Measurements from ENCODE around the gene ZC3HAV1L.

DNA sequence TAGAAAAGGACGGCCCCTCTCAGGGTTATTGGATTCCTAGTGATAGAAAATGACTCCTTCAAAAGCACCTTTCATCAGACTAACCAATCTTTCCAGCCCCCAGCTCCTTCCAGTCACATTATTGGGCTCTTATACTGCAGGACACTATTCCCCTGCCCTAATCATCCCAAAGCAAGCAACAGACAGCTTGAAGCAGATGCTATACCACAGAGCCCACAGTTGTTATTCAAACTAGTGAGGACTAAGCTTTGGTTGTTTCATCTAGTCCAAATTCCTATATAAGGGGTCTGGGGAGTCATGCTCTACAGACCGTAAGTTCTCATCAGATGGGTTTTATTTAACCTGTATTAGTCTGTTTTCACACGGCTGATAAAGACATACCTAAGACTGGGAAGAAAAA is 24.5 kb downstream of the ZC3HAV1L start:
- TF ChIP-seq, protein P1, sequence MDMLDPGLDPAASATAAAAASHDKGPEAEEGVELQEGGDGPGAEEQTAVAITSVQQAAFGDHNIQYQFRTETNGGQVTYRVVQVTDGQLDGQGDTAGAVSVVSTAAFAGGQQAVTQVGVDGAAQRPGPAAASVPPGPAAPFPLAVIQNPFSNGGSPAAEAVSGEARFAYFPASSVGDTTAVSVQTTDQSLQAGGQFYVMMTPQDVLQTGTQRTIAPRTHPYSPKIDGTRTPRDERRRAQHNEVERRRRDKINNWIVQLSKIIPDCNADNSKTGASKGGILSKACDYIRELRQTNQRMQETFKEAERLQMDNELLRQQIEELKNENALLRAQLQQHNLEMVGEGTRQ (IDR thresholded peaks at IDR 0.05), result no peak
- TF ChIP-seq, protein P2, sequence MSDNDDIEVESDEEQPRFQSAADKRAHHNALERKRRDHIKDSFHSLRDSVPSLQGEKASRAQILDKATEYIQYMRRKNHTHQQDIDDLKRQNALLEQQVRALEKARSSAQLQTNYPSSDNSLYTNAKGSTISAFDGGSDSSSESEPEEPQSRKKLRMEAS (IDR thresholded peaks at IDR 0.05), result no peak
- TF ChIP-seq, protein P3, sequence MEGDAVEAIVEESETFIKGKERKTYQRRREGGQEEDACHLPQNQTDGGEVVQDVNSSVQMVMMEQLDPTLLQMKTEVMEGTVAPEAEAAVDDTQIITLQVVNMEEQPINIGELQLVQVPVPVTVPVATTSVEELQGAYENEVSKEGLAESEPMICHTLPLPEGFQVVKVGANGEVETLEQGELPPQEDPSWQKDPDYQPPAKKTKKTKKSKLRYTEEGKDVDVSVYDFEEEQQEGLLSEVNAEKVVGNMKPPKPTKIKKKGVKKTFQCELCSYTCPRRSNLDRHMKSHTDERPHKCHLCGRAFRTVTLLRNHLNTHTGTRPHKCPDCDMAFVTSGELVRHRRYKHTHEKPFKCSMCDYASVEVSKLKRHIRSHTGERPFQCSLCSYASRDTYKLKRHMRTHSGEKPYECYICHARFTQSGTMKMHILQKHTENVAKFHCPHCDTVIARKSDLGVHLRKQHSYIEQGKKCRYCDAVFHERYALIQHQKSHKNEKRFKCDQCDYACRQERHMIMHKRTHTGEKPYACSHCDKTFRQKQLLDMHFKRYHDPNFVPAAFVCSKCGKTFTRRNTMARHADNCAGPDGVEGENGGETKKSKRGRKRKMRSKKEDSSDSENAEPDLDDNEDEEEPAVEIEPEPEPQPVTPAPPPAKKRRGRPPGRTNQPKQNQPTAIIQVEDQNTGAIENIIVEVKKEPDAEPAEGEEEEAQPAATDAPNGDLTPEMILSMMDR (IDR thresholded peaks at IDR 0.05), result no peak
- no peak for TF ChIP-seq NR3C1 (IDR thresholded peaks at IDR 0.05)
- TF ChIP-seq MYC (IDR thresholded peaks at IDR 0.05; ENCODE audit: borderline replicate concordance, low read length), result no peak
- TF ChIP-seq POLR2A (IDR thresholded peaks at IDR 0.05; ENCODE audit: low read length), result no peak
- no peak for TF ChIP-seq NPAS2 (CRISPR knock-in tag; IDR thresholded peaks at IDR 0.05; ENCODE audit: borderline replicate concordance)
- TF ChIP-seq, protein P4, sequence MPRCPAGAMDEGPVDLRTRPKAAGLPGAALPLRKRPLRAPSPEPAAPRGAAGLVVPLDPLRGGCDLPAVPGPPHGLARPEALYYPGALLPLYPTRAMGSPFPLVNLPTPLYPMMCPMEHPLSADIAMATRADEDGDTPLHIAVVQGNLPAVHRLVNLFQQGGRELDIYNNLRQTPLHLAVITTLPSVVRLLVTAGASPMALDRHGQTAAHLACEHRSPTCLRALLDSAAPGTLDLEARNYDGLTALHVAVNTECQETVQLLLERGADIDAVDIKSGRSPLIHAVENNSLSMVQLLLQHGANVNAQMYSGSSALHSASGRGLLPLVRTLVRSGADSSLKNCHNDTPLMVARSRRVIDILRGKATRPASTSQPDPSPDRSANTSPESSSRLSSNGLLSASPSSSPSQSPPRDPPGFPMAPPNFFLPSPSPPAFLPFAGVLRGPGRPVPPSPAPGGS (IDR thresholded peaks at IDR 0.05), result no peak
- no peak for TF ChIP-seq CEBPB (IDR thresholded peaks at IDR 0.05)
- TF ChIP-seq, protein P5, sequence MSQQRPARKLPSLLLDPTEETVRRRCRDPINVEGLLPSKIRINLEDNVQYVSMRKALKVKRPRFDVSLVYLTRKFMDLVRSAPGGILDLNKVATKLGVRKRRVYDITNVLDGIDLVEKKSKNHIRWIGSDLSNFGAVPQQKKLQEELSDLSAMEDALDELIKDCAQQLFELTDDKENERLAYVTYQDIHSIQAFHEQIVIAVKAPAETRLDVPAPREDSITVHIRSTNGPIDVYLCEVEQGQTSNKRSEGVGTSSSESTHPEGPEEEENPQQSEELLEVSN (IDR thresholded peaks at IDR 0.05; ENCODE audit: borderline replicate concordance, low read depth), result no peak
- TF ChIP-seq, protein P6, sequence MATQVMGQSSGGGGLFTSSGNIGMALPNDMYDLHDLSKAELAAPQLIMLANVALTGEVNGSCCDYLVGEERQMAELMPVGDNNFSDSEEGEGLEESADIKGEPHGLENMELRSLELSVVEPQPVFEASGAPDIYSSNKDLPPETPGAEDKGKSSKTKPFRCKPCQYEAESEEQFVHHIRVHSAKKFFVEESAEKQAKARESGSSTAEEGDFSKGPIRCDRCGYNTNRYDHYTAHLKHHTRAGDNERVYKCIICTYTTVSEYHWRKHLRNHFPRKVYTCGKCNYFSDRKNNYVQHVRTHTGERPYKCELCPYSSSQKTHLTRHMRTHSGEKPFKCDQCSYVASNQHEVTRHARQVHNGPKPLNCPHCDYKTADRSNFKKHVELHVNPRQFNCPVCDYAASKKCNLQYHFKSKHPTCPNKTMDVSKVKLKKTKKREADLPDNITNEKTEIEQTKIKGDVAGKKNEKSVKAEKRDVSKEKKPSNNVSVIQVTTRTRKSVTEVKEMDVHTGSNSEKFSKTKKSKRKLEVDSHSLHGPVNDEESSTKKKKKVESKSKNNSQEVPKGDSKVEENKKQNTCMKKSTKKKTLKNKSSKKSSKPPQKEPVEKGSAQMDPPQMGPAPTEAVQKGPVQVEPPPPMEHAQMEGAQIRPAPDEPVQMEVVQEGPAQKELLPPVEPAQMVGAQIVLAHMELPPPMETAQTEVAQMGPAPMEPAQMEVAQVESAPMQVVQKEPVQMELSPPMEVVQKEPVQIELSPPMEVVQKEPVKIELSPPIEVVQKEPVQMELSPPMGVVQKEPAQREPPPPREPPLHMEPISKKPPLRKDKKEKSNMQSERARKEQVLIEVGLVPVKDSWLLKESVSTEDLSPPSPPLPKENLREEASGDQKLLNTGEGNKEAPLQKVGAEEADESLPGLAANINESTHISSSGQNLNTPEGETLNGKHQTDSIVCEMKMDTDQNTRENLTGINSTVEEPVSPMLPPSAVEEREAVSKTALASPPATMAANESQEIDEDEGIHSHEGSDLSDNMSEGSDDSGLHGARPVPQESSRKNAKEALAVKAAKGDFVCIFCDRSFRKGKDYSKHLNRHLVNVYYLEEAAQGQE (IDR thresholded peaks at IDR 0.05), result no peak
